GM21576 (cell line): Measurements from ENCODE around the gene ACOX3.
A peak's percentile ranks its signal among the peaks of the same experiment; 100 is the strongest.
"Not testable (repeated sequence)": the region's sequence is repeated elsewhere in the genome, so short reads cannot be mapped to it uniquely, and the experiment has no call there.

ENCODE experiments used
- ATAC-seq: cut with Tn5 transposase; IDR thresholded peaks from one replicate; pipeline ENCODE4 v1.9.1; 2021; ENCODE audit warnings: mild to moderate bottlenecking, moderate library complexity; ENCODE audit not compliant: unreplicated experiment

ACOX3 gene

DNA sequence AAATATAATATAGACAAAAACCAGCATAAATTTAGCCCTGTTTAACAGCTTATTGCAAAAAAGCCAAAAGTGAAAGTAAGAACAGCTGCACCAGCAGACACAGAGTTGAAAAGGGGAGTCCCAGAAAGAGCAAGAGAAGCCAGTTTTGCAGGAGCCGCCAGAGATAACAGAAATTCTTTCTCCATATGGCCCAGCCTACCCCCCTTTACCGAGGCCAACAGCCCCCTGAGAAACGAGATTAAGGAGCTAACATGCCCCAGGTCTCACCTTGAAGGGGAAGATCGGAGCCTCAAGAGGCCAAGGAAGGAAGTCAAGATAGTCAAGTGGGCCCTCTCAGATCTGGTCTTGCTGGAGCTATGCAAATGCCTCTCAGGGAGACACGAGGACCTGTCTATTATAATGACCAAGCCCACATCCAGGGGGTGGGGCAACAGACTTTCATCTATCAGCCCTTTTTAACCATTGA, 4.8 kb downstream of the ACOX3 start:
- ATAC-seq, result peak; percentile 56

DNA sequence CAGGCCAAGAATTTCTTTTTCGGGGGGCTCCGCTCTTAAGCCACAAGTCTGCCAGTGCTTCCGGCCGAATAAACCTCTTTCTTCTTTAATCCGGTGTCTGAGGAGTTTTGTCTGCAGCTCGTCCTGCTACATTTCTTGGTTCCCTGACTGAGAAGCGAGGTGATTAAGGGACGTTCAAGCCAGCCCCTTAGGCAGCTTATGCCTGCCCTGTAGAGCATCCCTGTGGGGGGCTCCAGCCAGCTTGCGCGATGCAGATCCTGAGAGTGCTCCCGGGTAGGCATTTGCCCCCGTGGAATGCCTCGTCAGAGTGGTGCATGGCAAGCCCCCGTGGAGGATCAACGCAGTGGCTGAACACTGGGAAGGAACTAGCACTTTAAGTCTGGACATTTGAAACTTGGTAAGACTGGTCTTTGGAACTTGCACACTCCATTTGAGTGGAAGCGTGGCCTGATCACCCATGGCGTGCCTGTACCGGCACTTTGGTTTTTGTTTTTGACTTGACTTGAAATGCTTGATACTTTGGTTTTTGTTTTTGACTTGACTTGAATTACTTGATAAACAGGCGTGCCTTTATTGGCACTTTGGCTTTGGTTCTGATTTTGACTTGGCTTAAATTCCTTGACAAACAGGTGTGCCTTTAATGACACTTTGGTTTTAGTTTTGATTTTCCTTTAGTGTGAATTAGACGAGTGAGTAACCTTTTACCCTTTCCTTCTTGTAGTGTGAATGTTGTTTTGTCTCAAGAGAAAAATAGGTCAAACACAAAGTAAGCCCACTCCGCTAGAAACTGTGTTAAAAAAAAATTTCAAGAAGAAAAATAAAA, 6.1 kb downstream of the ACOX3 start:
- no peak for ATAC-seq

DNA sequence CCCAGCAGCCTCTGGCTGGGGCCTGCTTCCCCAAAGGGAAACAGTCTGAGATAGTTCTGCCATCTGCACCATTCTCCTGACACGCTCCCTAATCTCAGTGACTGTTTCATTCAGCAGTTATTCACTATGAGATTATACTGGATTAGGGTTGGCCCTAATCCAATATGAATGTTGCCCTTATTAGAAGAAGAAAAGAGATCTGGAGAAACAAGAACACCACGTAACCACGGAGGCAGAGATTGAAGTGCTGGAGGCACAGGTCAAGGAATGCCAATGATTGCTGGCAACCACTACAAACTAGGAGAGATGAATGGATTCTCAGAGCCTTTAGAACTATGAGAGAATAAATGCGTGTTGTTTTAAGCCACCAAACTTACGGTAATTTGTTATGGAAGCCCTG, 7.4 kb downstream of the ACOX3 start:
- ATAC-seq, result no peak

GRCh38 chr4:8431553-8431952, 9.0 kb downstream of the ACOX3 start:
- no peak for ATAC-seq

GRCh38 chr4:8428288-8429097, 12.0 kb downstream of the ACOX3 start:
- peak; percentile 90 for ATAC-seq

- ATAC-seq, result peak; percentile 61
Measured at GRCh38 chr4:8427761-8428287, 12.7 kb downstream of the ACOX3 start.

DNA sequence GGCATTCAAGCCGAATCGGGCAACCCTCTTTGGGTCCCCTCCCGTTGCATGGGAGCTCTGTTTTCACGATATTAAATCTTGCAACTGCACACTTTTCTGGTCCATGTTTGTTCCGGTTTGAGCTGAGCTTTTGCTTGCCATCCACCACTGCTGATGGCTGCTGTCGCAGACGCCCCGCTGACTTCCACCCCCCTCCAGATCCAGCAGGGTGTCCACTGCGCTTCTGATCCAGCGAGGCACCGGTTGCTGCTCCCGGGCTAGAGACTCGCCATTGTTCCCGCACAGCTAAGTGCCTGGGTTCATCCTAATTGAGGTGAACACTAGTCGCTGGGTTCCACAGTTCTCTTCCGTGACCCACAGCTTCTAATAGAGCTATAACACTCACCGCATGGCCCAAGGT, 13.3 kb downstream of the ACOX3 start:
- ATAC-seq, result no peak

DNA sequence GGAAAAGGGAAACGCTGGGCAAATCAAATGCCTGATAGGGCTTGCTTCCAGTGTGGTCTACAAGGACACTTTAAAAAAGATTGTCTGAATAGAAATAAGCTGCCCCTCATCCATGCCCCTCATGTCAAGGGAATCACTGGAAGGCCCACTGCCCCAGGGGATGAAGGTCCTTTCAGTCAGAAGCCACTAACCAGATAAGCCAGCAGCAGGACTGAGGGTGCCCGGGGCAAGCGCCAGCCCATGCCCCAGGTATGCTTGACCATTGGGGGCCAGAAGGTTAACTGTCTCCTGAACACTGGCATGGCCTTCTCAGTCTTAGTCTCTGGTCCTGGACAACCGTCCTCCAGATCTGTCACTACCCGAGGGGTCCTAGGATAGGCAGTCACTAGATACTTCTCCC, 17.7 kb downstream of the ACOX3 start:
- ATAC-seq, result no peak

DNA sequence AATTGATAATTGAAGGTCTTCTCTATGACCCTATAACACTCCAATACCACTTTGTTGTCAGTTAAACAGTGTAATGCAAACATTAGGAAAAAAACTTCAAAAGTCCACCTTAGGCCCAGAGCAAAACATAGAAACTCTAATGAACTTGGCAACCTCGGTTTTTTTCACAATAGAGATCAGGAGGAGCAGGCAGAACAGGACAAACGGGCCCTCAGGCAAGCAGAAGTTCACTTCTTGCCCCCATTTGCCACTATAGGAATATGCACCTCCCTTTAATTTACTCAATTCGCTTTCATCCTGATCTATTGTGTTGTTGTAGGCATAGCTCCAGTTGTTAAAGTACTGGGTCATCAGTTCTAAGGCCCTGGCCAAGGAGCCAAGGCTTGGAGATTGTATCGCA, 18.2 kb downstream of the ACOX3 start:
- no peak for ATAC-seq

DNA sequence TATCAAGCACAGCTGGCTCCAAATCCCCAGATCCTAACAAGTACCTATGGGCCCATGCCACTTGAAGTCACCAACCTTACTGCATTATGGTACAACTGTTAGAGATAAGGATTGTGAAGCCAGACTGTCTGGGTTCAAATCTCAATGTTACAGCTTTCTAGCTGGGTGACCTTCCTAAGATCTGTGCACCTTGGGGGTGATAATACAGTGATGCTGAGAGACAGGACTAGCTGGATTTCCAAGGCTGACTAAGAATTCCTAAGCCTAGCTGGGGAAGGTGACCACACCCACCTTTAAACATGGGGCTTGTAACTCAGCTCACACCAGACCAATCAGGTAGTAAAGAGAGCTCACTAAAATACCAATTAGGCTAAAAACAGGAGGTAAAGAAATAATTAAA, 20.4 kb downstream of the ACOX3 start:
- not testable (repeated sequence) for ATAC-seq

DNA sequence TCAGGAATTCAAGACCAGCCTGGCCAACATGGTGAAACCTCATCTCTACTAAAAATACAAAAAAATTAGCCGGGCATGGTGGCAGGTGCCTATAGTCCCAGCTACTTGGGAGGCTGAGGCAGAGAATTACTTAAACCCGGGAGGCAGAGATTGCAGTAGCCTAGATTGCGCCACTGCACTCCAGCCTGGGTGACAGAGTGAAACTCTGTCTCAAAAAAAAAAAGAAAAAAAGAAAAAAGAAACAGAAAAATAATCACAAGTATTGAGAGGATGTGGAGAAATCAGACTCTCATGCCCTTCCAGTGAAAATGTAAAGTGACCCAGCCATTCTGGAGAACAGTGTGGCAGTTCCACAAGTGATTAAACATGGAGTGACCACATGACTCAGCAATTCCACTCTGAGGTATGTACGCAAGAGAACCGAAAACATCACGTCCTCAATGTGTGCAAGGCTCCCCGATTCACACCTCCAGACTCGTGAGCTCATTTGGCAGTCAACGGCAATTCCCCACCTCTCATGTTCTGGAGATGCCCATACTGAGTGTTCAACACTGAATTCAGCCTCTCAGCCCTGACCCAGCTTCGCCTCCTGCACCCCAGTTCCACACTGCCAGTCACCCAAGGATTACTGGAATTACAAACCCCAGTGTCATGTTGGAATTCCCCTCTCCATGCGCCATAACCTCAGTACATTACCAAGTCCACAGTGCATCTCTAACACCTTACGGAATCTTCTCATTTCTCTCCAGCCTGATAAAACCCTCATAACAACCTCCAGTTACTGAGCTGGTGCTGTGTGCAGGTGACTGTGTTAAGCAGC, 21.1 kb downstream of the ACOX3 start:
- peak; percentile 64 for ATAC-seq

DNA sequence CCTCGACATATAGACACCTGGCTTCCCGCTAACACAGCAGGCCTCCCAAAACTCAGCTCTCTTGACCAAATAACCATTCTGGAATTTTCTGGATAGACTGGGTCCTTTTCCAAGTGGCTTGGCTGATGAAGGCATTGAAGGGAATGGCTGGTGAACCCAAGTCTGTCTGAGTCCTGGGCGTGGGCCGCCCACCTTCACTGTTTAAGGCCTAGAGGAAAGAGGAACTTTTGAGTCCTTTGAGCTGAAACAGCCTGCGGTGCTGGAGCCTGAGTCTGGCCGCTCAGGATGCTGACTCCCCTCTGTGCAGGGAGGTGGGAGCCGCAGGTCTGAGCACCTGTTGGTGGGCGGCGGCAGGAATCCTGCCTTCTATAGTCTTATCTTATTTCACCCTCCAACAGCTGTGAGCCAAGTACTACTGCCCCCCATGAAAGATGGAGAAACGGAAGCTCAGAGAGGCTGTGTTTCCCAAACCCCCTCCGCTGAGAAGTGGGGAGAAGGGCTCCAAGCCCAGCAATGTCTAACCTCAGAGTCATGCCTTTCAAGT, 23.4 kb downstream of the ACOX3 start:
- ATAC-seq, result no peak

- ATAC-seq, result no peak
Measured at GRCh38 chr4:8414377-8414776, 26.1 kb downstream of the ACOX3 start.

DNA sequence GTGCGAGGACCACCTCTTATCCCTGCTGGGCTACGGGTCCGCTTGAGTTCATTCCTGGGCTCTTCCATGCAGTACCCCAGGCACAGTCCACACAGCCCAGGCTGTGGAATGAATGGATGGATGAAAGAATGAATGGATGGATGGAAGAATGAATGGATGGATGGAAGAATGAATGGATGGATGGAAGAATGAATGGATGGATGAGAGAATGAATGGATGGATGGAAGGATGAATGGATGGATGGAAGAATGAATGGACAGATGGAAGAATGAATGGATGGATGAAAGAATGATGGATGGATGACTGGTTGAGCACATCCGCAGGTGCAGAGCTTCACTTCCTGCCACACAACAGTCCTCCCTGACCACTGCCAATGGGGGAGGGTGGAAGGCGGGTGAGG, 28.2 kb downstream of the ACOX3 start:
- no peak for ATAC-seq

- no peak for ATAC-seq
Measured at GRCh38 chr4:8411351-8412180, 29.0 kb downstream of the ACOX3 start.

GRCh38 chr4:8410641-8411271, 29.8 kb downstream of the ACOX3 start:
- no peak for ATAC-seq

- no peak for ATAC-seq
Measured at GRCh38 chr4:8410066-8410625, 30.4 kb downstream of the ACOX3 start.

DNA sequence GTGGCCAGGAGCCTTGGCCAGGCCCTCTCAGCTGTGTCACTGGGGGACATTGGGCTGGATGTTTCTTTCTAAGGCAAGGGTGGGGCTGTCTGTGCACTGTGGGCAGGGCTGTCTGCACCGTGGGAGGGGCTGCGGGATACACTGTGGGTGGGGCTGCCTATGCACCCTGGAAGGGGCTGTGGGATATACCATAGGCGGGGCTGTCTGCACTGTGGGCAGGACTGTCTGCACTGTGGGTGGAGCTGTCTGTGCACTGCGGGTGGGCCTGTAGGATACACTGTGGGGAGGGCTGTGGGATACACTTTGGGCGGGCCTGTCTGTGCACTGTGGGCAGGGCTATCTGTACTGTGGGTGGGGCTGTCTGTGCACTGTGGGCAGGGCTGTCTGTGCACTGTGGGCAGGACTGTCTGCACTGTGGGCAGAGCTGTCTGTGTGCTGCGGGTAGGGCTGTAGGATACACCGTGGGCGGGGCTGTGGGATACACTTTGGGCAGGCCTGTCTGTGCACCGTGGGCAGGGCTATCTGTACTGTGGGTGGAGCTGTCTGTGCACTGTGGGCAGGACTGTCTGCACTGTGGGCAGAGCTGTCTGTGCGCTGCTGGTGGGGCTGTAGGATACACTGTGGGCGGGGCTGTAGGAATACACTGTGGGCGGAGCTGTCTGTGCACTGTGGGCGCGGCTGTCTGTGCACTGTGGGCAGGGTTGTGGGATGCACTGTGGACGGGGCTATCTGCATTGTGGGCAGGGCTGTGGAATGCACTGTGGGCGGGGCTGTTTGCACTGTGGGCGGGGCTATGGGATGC, 31.1 kb downstream of the ACOX3 start:
- ATAC-seq, result no peak
